ENCODE measurements around the gene BHLHE40.

BHLHE40 gene

DNA sequence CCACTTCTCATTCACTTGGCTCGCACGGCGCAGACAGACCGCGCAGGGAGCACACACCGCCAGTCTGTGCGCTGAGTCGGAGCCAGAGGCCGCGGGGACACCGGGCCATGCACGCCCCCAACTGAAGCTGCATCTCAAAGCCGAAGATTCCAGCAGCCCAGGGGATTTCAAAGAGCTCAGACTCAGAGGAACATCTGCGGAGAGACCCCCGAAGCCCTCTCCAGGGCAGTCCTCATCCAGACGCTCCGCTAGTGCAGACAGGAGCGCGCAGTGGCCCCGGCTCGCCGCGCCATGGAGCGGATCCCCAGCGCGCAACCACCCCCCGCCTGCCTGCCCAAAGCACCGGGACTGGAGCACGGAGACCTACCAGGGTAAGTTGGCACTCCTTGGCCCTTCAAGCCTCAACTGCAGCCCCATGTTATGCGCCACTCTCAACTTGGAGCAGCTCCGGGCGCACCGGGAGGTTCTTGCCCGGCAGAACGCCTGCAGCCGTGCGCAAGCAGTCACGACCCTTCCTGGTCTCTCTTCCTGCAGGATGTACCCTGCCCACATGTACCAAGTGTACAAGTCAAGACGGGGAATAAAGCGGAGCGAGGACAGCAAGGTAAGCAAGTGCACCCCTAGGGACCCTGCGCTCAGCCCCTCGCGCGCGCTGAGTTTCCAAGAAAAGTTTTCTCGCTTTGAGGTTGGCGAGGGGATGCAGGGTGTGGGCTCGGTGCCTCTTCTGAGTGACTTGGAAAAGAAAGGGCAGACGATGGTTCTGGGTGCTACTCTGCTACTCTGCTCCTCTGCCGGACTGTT lies at the start of gene BHLHE40:
BHLHE40 (plus strand) TSS at position 10 of the 801 bp plus-strand sequence; CDS start at position 292, 282 bp downstream.
- no peak for DNase-seq (ENCODE audit: low spot score)

DNA sequence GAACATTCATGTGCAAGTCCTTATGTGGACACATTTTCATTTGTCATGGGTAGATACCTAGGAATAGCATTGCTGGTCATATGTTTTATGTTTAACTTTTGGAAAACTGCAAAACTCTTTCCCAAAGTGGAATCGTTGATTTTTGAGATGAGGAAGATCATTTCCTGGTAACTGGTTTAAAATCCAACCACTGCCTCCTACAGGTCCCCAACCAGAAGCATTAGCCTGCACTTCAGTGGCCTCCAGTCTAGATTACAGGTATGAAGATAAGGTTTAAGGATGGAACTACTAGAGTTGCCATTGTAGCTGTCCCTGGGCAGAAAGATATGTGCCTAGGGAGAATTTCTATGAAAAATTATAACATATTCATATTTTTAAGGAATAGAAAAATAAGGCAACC lies 48.7 kb upstream of the BHLHE40 start:
- TF ChIP-seq, protein P1, sequence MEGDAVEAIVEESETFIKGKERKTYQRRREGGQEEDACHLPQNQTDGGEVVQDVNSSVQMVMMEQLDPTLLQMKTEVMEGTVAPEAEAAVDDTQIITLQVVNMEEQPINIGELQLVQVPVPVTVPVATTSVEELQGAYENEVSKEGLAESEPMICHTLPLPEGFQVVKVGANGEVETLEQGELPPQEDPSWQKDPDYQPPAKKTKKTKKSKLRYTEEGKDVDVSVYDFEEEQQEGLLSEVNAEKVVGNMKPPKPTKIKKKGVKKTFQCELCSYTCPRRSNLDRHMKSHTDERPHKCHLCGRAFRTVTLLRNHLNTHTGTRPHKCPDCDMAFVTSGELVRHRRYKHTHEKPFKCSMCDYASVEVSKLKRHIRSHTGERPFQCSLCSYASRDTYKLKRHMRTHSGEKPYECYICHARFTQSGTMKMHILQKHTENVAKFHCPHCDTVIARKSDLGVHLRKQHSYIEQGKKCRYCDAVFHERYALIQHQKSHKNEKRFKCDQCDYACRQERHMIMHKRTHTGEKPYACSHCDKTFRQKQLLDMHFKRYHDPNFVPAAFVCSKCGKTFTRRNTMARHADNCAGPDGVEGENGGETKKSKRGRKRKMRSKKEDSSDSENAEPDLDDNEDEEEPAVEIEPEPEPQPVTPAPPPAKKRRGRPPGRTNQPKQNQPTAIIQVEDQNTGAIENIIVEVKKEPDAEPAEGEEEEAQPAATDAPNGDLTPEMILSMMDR (IDR thresholded peaks at IDR 0.05; ENCODE audit: borderline replicate concordance, control extremely low read depth, extremely low read depth, insufficient read depth, missing control alignments) = no peak
- DNase-seq (ENCODE audit: low spot score) = no peak
- in situ Hi-C loops (cut with MboI; ENCODE audit: low sequenced_read_pairs, unreplicated experiment) = no loop called here

More for the DNA sequence above, at the start of gene BHLHE40:
- in situ Hi-C loops (cut with MboI; ENCODE audit: low sequenced_read_pairs, unreplicated experiment) = loop anchor here (10.0 kb wide), 2 partner anchors 145 to 255 kb away; no protein-coding TSS in a partner anchor
- TF ChIP-seq, protein P1 (IDR thresholded peaks at IDR 0.05; ENCODE audit: borderline replicate concordance, control extremely low read depth, extremely low read depth, insufficient read depth, missing control alignments) = no peak

DNA sequence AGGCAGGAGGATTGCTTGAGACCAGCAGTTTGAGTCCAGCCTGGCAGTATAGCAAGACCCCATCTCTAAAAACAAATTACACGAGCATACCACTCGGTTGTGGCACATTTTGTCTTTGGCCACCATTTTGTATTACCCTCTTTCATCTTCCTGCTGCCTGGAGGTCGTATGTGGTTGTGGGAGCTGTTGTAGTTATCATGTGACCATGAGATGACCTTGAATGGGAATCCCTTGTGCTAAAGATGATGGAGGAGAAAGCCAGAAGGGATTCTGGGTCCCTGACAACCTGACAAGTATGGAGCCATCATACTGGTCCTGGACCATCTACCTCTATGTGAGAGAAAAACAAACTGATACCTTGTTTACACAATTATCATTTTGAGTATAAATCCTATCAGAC lies 45.2 kb upstream of the BHLHE40 start:
- TF ChIP-seq, protein P1 (IDR thresholded peaks at IDR 0.05; ENCODE audit: borderline replicate concordance, control extremely low read depth, extremely low read depth, insufficient read depth, missing control alignments) = no peak
- DNase-seq (ENCODE audit: low spot score) = no peak
- in situ Hi-C loops (cut with MboI; ENCODE audit: low sequenced_read_pairs, unreplicated experiment) = no loop called here

DNA sequence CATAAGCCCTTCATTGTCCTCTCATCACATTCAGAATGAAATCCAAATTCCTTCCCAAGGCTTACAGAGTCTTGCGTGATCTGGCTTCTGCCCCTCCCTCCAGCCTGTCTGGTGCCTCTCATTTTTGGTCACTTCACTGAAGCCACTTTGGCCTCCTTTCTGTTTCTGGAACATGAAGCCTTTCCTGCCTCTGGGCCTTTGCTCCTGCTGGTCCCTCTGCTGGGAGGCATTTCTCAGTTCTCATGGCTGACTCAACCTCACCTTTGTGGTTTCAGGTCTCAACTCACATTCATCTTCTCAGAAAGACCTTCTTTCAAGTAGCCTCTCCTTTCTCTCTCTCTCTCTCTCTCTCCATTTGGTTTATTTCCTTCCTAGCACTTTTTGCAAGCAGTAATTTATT lies 43.9 kb upstream of the BHLHE40 start:
- no peak for DNase-seq (ENCODE audit: low spot score)
- in situ Hi-C loops (cut with MboI; ENCODE audit: low sequenced_read_pairs, unreplicated experiment) = no loop called here
- TF ChIP-seq, protein P1 (IDR thresholded peaks at IDR 0.05; ENCODE audit: borderline replicate concordance, control extremely low read depth, extremely low read depth, insufficient read depth, missing control alignments) = no peak

DNA sequence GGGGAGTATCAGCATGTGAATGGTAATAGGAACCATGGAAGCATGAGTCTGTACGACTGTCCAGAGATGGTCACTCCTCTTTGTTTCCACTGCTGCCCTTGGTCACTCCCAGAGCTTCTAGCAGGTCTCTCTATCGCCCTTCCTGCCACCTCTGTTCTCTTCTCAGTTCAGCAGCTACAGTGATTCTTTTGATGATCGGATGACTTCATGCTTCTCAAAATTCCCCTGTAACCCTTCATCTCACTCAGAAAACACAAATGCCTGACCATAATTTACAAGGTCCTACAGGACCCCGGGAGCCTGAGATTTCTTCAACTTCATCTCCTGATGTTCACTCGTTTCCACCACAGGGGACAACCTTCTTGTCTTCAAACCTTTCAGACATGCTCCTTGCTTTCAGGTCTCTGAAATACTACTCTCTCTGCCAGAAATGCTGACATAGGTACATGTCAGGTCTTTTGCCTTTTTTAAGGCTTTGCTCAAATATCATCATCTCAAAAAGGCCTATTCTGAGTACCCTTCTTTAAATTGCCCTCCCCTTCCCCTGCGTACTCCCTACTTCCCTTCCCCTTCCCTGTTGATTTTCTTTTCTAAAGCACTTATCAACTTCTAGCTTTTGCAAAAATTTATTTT lies 42.1 kb upstream of the BHLHE40 start:
- in situ Hi-C loops (cut with MboI; ENCODE audit: low sequenced_read_pairs, unreplicated experiment) = no loop called here
- DNase-seq (ENCODE audit: low spot score) = peak; percentile 34
- TF ChIP-seq, protein P1 (IDR thresholded peaks at IDR 0.05; ENCODE audit: borderline replicate concordance, control extremely low read depth, extremely low read depth, insufficient read depth, missing control alignments) = no peak

DNA sequence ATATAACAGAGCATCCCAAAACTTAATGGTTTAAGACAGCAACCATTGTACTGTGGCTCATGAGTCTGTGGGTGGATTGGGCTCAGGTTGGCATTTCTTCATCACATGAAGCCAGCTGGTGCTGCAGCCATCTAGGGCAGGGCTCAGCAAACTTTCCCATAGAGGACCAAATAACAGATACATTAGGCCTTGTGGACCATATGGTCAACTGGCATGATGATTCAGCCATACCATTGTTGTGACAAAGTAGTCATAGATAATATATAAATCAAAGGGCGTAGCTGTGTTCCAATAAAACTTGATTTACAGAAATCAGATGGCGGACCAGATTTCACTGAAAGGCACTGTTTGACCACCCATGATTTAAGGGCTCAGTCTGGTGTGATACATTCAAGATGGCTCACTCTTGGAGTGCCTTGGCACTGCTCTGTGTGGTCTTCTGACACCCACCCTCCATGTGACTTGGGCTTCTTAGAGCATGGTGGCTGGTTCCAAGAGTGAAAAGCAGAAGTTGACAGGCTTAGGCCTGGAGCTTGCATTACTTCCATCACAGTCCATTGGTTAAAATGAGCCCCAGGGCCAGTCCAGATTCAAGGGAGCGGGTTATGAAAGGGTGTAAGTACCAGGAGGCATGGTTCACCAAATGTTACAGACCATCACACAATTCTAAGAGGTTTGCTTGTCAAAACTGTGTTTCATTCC lies 40.8 kb upstream of the BHLHE40 start:
- no peak for DNase-seq (ENCODE audit: low spot score)
- TF ChIP-seq, protein P1 (IDR thresholded peaks at IDR 0.05; ENCODE audit: borderline replicate concordance, control extremely low read depth, extremely low read depth, insufficient read depth, missing control alignments) = no peak
- in situ Hi-C loops (cut with MboI; ENCODE audit: low sequenced_read_pairs, unreplicated experiment) = no loop called here
